GM10248 (cell line): ENCODE data around the gene COLEC11.
"Not testable (repeated sequence)": the region's sequence is repeated elsewhere in the genome, so short reads cannot be mapped to it uniquely, and the experiment has no call there.

Source experiments
- CTCF ChIA-PET: fragments of 300-600 bp; sonication (Branson Sonifier 250); formaldehyde crosslinking; extraction: SDS; loops from one replicate; lab custom pipeline; 2021; ENCODE audit warnings: antibody characterized with exemption; lab: Yijun Ruan, JAX
- POLR2A ChIA-PET: fragments of 350-650 bp; sonication (Branson Sonifier 250); formaldehyde crosslinking; extraction: SDS; loops from one replicate; lab custom pipeline; 2020; ENCODE audit warnings: antibody characterized with exemption; lab: Yijun Ruan, JAX
- DNase-seq: peaks from one replicate; pipeline ENCODE4 v3.0.0; 2012; ENCODE audit errors: extremely low spot score
- TF ChIP-seq, protein P1 (sequence below): IDR thresholded peaks from 2 replicates; pipeline ENCODE4 v1.5.1; 2012; ENCODE audit warnings: mild to moderate bottlenecking, low read depth; ENCODE audit errors: extremely low read depth, missing control alignments, control extremely low read depth

COLEC11 gene

DNA sequence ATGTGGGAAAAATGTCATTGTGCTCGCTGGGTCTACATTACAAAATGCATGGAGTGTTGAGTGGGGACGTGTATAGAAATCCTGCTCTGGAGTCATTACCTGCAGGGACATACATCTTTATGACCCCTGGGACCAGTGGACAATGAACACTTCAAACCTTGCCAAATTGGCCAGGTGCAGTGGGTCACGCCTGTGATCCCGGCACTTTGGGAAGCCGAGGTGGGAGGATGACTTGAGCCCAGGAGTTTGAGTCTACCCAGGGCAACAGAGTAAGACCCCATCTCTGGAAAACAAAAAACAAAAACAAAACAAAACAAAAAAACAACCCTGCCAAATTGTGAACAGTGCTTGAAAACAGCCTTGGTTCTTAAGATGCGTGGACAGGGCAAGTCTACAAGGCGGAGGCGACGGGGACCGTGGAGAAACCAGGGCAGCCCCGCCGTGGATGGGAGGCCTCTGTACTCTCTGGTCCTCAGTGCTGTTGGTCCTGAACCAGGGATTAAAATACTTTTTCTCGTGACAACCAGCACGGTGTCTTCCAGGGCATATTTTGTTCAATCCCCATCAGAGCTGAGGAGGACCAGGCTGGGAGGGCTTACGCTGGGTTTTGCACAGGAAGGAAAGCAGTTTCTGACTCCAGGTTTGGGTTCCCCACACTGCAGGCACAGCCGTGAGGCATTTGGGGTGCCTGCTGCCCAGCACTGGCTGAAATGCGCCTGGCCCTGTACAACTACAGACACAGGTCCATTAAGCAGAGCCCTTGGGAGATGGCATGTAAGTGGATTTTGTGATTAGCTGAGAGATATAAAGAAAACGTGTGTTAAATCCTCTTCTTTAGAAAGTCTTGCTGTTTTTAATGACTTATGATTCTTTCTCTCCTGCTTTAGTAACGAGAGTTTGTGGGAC lies 13.7 kb downstream of the COLEC11 start:
- CTCF ChIA-PET = interaction anchor here (1.6 kb wide), 1 partner anchor 13 kb away, joined by 4 read pairs; no protein-coding TSS in a partner anchor
- POLR2A ChIA-PET = interaction anchor here (1.6 to 1.9 kb wide), 2 partner anchors 16 to 51 kb away, joined by 4 to 6 read pairs; partner anchors contain the start of gene RNASEH1
- DNase-seq = peak; percentile 10
- TF ChIP-seq, protein P1, sequence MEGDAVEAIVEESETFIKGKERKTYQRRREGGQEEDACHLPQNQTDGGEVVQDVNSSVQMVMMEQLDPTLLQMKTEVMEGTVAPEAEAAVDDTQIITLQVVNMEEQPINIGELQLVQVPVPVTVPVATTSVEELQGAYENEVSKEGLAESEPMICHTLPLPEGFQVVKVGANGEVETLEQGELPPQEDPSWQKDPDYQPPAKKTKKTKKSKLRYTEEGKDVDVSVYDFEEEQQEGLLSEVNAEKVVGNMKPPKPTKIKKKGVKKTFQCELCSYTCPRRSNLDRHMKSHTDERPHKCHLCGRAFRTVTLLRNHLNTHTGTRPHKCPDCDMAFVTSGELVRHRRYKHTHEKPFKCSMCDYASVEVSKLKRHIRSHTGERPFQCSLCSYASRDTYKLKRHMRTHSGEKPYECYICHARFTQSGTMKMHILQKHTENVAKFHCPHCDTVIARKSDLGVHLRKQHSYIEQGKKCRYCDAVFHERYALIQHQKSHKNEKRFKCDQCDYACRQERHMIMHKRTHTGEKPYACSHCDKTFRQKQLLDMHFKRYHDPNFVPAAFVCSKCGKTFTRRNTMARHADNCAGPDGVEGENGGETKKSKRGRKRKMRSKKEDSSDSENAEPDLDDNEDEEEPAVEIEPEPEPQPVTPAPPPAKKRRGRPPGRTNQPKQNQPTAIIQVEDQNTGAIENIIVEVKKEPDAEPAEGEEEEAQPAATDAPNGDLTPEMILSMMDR = no peak

DNA sequence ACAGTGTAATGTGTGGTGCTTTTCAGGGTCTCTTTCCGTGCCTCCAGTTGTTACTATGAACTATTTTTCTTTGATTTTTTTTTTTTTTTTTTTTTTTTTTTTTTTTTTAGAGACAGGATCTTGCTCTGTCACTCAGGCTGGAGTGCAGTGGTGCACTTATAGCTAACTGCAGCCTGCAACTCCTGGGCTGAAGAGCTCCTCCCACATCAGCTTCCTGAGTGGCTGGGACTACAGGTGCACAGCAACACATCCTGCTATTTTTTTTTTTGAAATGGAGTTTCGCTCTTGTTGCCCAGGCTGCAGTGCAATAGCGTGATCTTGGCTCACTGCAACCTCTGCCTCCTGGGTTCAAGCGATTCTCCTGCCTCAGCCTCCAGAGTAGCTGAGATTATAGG lies 14.4 kb downstream of the COLEC11 start:
- POLR2A ChIA-PET = interaction anchor here (1.2 to 1.9 kb wide), 3 partner anchors 15 to 51 kb away, joined by 4 to 6 read pairs (median 5); partner anchors contain the start of gene RNASEH1
- not testable (repeated sequence) for DNase-seq
- CTCF ChIA-PET = interaction anchor here (1.3 to 1.6 kb wide), 2 partner anchors 12 to 14 kb away, joined by 4 to 5 read pairs; no protein-coding TSS in a partner anchor

DNA sequence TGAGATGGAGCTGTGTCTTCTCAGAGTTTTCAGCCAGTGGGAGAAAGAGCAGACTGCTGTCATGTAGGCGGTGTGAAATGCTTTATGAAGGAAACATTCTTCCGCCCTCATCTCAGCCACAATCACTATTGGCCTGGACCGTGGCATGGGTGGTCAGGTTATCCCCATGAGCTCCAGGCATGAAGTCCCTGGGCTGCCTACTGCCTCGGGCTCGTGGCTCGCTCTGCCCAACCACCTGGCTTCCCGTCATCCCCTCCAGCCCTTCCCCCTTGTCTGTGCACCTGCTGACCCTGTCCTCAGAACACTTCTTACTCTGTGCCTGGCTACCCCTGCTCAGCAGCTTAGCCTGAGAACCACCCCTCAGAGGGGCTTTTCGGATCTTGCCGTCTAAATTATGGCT lies 15.5 kb downstream of the COLEC11 start:
- TF ChIP-seq, protein P1 = no peak
- CTCF ChIA-PET = interaction anchor here (1.3 to 1.6 kb wide), 3 partner anchors 10 to 13 kb away, joined by 3 to 5 read pairs (median 4); no protein-coding TSS in a partner anchor
- DNase-seq = peak; percentile 10
- POLR2A ChIA-PET = interaction anchor here (1.2 to 1.9 kb wide), 3 partner anchors 14 to 52 kb away, joined by 4 to 6 read pairs (median 5); partner anchors contain the start of gene RNASEH1

DNA sequence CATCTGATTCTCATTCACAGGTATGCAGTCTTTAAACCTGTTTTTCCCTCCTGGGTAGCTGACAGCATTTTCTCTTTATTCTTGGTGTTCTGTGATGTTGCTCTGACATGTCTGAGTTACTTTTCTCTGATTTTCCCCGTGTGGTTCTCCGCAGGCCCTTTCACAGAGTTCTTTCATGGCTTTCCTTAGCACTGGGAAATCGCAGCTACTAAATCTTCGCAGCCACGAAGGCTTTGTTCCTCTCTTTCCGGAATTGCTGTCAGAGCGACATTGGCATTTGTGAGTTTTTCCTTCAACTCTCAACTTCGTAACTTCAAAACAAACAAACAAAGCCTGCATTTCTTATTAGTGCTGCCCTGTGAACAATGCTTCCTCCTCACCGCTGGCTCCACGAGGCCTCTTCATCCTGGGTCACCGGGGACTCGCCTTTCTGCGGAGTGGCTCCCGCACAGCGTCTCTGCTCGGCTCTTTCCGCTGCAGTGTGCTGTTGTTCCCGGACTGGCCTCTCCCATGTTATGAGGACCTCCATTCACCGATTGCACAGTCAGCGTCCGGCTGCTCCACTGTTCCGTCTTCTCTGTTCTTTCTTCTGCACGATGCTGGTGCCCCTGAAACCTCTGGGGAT lies 16.1 kb downstream of the COLEC11 start:
- POLR2A ChIA-PET = interaction anchor here (1.9 kb wide), 1 partner anchor 53 kb away, joined by 6 read pairs; the partner anchor contains the start of gene RNASEH1
- CTCF ChIA-PET = interaction anchor here (1.3 kb wide), 1 partner anchor 11 kb away, joined by 3 read pairs; no protein-coding TSS in a partner anchor
- TF ChIP-seq, protein P1 = no peak
- DNase-seq = peak; percentile 3

DNA sequence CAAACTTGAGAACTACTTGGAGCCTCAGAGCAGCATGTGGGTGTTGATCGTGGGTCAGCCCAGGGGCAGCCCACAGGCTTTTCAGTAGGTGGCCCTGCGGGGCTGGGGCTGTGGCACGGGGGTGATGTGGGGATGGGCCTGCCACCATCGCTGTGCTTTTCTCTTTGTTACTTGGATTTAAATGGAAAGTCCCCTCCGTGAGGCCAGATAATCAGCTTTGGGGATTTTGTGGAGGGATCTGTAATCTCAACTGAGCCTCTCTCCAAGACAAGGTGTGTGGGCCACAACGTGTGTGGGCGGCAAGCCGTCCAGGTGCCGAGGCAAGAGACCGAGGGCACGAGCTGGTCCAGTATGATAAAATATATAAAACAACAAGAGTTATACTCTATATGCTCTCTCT lies 16.7 kb downstream of the COLEC11 start:
- ChIA-PET CTCF (no interaction called here), POLR2A (no interaction called here)
- DNase-seq = peak; percentile 2
- TF ChIP-seq, protein P1 = no peak

DNA sequence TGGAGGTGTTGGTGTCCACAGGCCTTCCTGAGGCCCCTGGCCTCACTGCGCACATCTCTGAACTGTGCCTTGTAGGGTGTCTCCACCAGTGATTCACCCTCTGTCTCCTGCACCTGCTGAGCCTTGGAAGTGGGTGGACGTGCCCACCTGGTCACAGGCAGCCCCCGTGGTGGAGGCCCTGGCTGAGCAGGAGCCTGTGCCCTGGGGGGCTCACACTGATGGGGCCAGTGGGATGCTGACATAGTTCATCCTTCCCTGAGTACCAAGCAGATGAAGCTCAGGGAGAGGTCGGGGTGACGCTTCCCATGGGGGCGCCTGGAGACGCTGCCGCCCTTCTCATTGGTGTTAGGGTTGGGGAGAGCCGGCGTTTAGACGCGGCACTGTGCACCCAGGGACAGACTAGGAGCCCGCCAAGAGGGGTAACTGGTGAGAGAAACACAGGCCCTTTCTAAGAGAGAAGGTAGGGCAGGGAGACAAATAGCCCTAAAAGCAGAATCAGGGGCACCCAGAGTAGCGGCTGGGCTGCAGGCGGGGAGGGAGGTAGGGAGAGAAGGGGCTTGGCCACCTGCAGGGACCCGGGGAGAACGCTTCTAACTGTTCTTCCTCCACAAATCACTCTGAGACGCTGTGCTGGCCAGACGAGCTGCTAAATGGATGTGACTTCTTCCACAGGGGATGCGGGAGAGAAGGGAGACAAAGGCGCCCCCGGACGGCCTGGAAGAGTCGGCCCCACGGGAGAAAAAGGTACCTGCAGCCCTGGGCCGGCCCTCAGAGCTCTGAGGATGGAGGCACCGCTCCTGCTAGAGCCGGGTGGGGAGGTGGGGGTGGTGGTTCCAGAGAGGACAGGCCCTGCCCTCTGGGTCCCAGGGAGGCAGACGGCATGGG lies 18.0 kb downstream of the COLEC11 start:
- TF ChIP-seq, protein P1 = no peak
- POLR2A ChIA-PET = interaction anchor here (0.7 kb wide), 1 partner anchor 53 kb away, joined by 4 read pairs; no protein-coding TSS in a partner anchor
- CTCF ChIA-PET = interaction anchor here (1.1 kb wide), 1 partner anchor 26 kb away, joined by 3 read pairs; no protein-coding TSS in a partner anchor
- no peak for DNase-seq
